Adrenal gland (tissue), 12 donors: Measurements from ENCODE around the gene ASCL2. TPM values are rescaled to one million over a fixed set of nuclear protein-coding genes. Genes with fewer than 3 reads are reported as not detected.

Source experiments
- DNase-seq, 7 donors: peaks; one replicate each; pipeline ENCODE4 v3.0.0-alpha.2; 2019 to 2020
- H3K27ac ChIP-seq, 5 donors: fragments of 200-600 bp; sonication (generic) in 4 of 5; 1 replicate in 3 of 5; 2 replicates in 2 of 5; pipeline versions ENCODE4 v1.5.1 to v1.8.0; 2016 to 2020; ENCODE audit warnings: mild to moderate bottlenecking in 1 of 5
- H3K27me3 ChIP-seq: fragments of 200-600 bp; 2 replicates; pipeline ENCODE4 v1.8.0; 2021
- H3K36me3 ChIP-seq, 2 donors: fragments of 200-600 bp; replicated peaks in 1 of 2; 1 replicate in 1 of 2; 2 replicates in 1 of 2; pipeline versions ENCODE4 v1.5.1 to v1.8.0; 2018 to 2022
- H3K4me1 ChIP-seq, 2 donors: fragments of 200-600 bp; replicated peaks in 1 of 2; 1 replicate in 1 of 2; 2 replicates in 1 of 2; pipeline versions ENCODE4 v1.5.1 to v1.8.0; 2018 to 2021
- H3K4me3 ChIP-seq, 4 donors: fragments of 200-600 bp; sonication (generic) in 3 of 4; one replicate each; pipeline ENCODE4 v1.5.1; 2016 to 2018
- H3K9me3 ChIP-seq, 3 donors: fragments of 200-600 bp; sonication (generic) in 1 of 3; replicated peaks in 1 of 3; 1 replicate in 2 of 3; 2 replicates in 1 of 3; pipeline versions ENCODE4 v1.5.1 to v1.8.0; 2016 to 2021
- CTCF ChIP-seq, 6 experiments: fragments of 450-650 bp in 4 of 6; fragments of 200-600 bp in 2 of 6; sonication (generic) in 1 of 6; IDR thresholded peaks; 1 replicate in 5 of 6; 2 replicates in 1 of 6; pipeline versions ENCODE4 v1.5.1 to v1.8.0; 2016 to 2021; ENCODE audit warnings: antibody characterized with exemption in 6 of 6, mild to moderate bottlenecking in 2 of 6, moderate library complexity in 1 of 6
- POLR2A ChIP-seq, 2 donors: fragments of 450-650 bp; IDR thresholded peaks; one replicate each; pipeline ENCODE4 v1.6.1; 2017; ENCODE audit warnings: antibody characterized with exemption in 2 of 2, mild to moderate bottlenecking in 2 of 2, moderate library complexity in 1 of 2
- WGBS, 4 donors: extraction: QIAGEN DNeasy Blood & Tissue Kit in 2 of 4; methylation state at CpG; one replicate each; pipeline versions ENCODE4 v1.1.5 to v1.1.7; 2013 to 2017; 5-methylcytosine and 5-hydroxymethylcytosine counted together
- intact Hi-C, 2 donors: fragments of 100-400 bp; cut with DNase I; formaldehyde crosslinking; loops; one replicate each; pipeline versions ENCODE4 v1.14.1 to v1.15.0; 2022 to 2023
- polyA plus RNA-seq, 3 donors: library from polyadenylated mRNA; stranded (reverse); fragments of 200-250 nt in 2 of 3; fragments of 350-450 nt in 1 of 3; fragmentation: Illumina TruSeq in 1 of 3; extraction: RNeasy Lipid Tissue Mini Kit (QIAGEN cat#74804) in 1 of 3; gene quantifications; one replicate each; pipeline ENCODE4 v1.2.3, GENCODE V29; 2013 to 2014
- total RNA-seq, 9 donors: library from RNA; depleted of rRNA in 4 of 9; stranded (reverse); fragments of >200 nt in 4 of 9; fragments of 120-200 nt in 1 of 9; fragmentation: NEBNext Ultra II Directional in 1 of 9; extraction: Animal tissue kit (Norgen Biotek cat#: 25700) in 1 of 9; gene quantifications; one replicate each; pipeline versions ENCODE4 v1.1.0 to v1.2.4, GENCODE V29; 2013 to 2023
- donor health status: healthy with polysubstance abuse.
- donor health status: Bipolar disorder and iron deficiency.
- donor health status: DM: yes; HTN: yes; CAD: no.
- donor health status: DM: no; HTN: no; CAD: no.
- donor health status: DM: no; HTN: no; CAD: no.
- donor health status: DM: yes; HTN: yes; CAD: no.

ASCL2 gene
- total and polyA plus RNA-seq, 12 donors, result 0.11 to 2.2 (median 0.77) TPM; not detected in 2

GRCh38 chr11:2298795-2299761, 28.7 kb upstream of the ASCL2 start:
- no peak overlapping the region for H3K27ac ChIP-seq
- peak in 3 of 7 donors; percentile 3 to 56 (median 21) for DNase-seq
- H3K4me1 ChIP-seq, result peaks cover 0 to 14% of the 10 kb centered on the region in 2 donors
- H3K9me3 ChIP-seq, result no peaks in the 10 kb centered on the region
- TF ChIP-seq POLR2A (IDR thresholded peaks at IDR 0.05) (no peak), CTCF (IDR thresholded peaks at IDR 0.05) (peak in 2 of 6 experiments; percentile 13 to 26)
- peaks cover 4% of the 10 kb centered on the region for H3K27me3 ChIP-seq
- intact Hi-C loops, result loop anchor here in 1 of 2 donors (10.0 kb wide), 1 partner anchor 606 kb away; a partner anchor contains a TSS
- no peaks in the 10 kb centered on the region for H3K36me3 ChIP-seq
- 64 to 72% (median 64%) methylated on average over 11 to 18 of the region's 18 CpGs for WGBS, 4 donors
- H3K4me3 ChIP-seq, result no peak overlapping the region

GRCh38 chr11:2298131-2298794, 27.9 kb upstream of the ASCL2 start:
- H3K9me3 ChIP-seq, result no peaks in the 10 kb centered on the region
- TF ChIP-seq POLR2A (IDR thresholded peaks at IDR 0.05), result no peak
- TF ChIP-seq CTCF (IDR thresholded peaks at IDR 0.05), result no peak
- H3K27me3 ChIP-seq, result peaks cover 4% of the 10 kb centered on the region
- H3K4me3 ChIP-seq, result no peak overlapping the region
- H3K4me1 ChIP-seq, result peaks cover 0 to 6% of the 10 kb centered on the region in 2 donors
- no peaks in the 10 kb centered on the region for H3K36me3 ChIP-seq
- no peak overlapping the region for H3K27ac ChIP-seq
- peak in 1 of 7 donors; percentile 0 for DNase-seq
- WGBS, 4 donors, result 74 to 88% (median 81%) methylated on average over 7 to 14 of the region's 14 CpGs
- intact Hi-C loops, result loop anchor here in 1 of 2 donors (10.0 kb wide), 1 partner anchor 607 kb away; a partner anchor contains a TSS

- no peaks in the 10 kb centered on the region for H3K36me3 ChIP-seq
- no peak overlapping the region for H3K4me3 ChIP-seq
- peaks cover 4% of the 10 kb centered on the region for H3K27me3 ChIP-seq
- intact Hi-C loops, result loop anchor here in 1 of 2 donors (10.0 kb wide), 1 partner anchor 607 kb away; a partner anchor contains a TSS
- no peaks in the 10 kb centered on the region for H3K4me1 ChIP-seq
- no peaks in the 10 kb centered on the region for H3K9me3 ChIP-seq
- no peak for DNase-seq
- TF ChIP-seq POLR2A (IDR thresholded peaks at IDR 0.05) (no peak), CTCF (IDR thresholded peaks at IDR 0.05) (no peak)
- H3K27ac ChIP-seq, result no peak overlapping the region
- WGBS, 4 donors, result 48 to 80% (median 57%) methylated on average over 1 of the region's 1 CpG
Measured at GRCh38 chr11:2297623-2298030, 27.2 kb upstream of the ASCL2 start.
